Measurements from ENCODE around the gene AKR1C1.
"Not testable (repeated sequence)": the region's sequence is repeated elsewhere in the genome, so short reads cannot be mapped to it uniquely, and the experiment has no call there.

AKR1C1 gene

GRCh38 chr10:5031588-5031987, 68.4 kb downstream of the AKR1C1 start:
- H3K9me3 Mint-ChIP-seq, result peaks cover 14% of the 10 kb centered on the region
- not testable (repeated sequence) for H3K27ac Mint-ChIP-seq; ATAC-seq (ENCODE audit: low read depth); H3K36me3 Mint-ChIP-seq; H3K4me1 Mint-ChIP-seq; H3K27me3 Mint-ChIP-seq; H3K4me3 Mint-ChIP-seq; DNase-seq (ENCODE audit: low spot score in 2 of 2)

GRCh38 chr10:5032444-5032843, 69.2 kb downstream of the AKR1C1 start:
- H3K36me3 Mint-ChIP-seq; H3K27me3 Mint-ChIP-seq; DNase-seq (ENCODE audit: low spot score in 2 of 2); H3K27ac Mint-ChIP-seq; H3K4me1 Mint-ChIP-seq; ATAC-seq (ENCODE audit: low read depth); H3K4me3 Mint-ChIP-seq: not testable (repeated sequence)
- H3K9me3 Mint-ChIP-seq, result peaks cover 14% of the 10 kb centered on the region

Measured in memory B cell (primary cell).